Measurements from ENCODE around the gene RAB23.

DNA sequence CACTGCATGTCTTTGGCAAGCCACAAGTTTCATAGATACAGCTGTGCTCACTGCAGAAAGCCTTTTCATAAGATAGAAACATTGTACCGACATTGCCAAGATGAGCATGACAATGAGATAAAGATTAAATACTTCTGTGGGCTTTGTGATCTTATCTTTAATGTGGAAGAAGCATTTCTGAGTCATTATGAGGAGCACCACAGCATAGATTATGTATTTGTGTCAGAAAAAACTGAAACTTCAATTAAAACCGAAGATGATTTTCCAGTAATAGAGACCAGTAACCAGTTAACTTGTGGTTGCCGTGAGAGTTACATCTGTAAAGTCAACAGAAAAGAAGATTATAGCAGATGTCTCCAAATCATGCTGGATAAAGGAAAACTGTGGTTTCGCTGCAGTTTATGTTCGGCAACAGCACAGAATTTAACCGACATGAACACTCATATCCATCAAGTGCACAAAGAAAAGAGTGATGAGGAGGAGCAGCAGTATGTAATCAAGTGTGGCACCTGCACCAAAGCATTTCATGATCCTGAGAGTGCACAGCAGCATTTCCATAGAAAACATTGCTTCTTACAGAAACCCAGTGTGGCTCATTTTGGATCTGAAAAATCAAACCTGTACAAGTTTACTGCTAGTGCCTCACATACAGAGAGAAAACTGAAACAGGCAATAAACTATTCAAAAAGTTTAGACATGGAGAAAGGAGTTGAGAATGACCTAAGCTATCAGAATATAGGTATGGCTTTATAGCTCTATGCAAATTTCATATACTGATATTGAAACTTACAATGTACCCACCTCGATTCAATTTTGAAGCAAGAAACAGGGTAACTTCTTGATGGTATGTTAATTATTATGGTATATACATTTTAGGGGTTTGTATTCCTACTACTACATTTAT, 73.9 kb downstream of the RAB23 start:
- no peak for TF ChIP-seq EZH2 (IDR thresholded peaks at IDR 0.05; ENCODE audit: borderline replicate concordance, low read depth, low read length, severe bottlenecking)
- TF ChIP-seq, protein P1, sequence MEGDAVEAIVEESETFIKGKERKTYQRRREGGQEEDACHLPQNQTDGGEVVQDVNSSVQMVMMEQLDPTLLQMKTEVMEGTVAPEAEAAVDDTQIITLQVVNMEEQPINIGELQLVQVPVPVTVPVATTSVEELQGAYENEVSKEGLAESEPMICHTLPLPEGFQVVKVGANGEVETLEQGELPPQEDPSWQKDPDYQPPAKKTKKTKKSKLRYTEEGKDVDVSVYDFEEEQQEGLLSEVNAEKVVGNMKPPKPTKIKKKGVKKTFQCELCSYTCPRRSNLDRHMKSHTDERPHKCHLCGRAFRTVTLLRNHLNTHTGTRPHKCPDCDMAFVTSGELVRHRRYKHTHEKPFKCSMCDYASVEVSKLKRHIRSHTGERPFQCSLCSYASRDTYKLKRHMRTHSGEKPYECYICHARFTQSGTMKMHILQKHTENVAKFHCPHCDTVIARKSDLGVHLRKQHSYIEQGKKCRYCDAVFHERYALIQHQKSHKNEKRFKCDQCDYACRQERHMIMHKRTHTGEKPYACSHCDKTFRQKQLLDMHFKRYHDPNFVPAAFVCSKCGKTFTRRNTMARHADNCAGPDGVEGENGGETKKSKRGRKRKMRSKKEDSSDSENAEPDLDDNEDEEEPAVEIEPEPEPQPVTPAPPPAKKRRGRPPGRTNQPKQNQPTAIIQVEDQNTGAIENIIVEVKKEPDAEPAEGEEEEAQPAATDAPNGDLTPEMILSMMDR (IDR thresholded peaks at IDR 0.05; ENCODE audit: borderline replicate concordance, extremely low read depth, low read length, poor library complexity, severe bottlenecking): no peak
